GM15510 (cell line): ENCODE results near the gene HOXB5.

Experiments used
- POLR2A ChIP-seq: IDR thresholded peaks from 3 replicates; pipeline ENCODE4 v1.6.1; 2011; ENCODE audit warnings: borderline replicate concordance; ENCODE audit not compliant: insufficient read length; ENCODE audit errors: extremely low read depth

The HOXB5 gene

GRCh38 chr17:48593126-48593829 is at the start of gene HOXB5:
TSS of gene HOXB5 (minus strand) at chr17:48593779. CDS start at chr17:48593682, 97 bp downstream.
- TF ChIP-seq POLR2A: no peak

- no peak for TF ChIP-seq POLR2A
Measured at GRCh38 chr17:48642843-48643696, 49.5 kb upstream of the HOXB5 start.

GRCh38 chr17:48642059-48642842 is 48.7 kb upstream of the HOXB5 start:
- TF ChIP-seq POLR2A: no peak

GRCh38 chr17:48641541-48642058 is 48.0 kb upstream of the HOXB5 start:
- no peak for TF ChIP-seq POLR2A

- no peak for TF ChIP-seq POLR2A
Measured at GRCh38 chr17:48640858-48641180, 47.2 kb upstream of the HOXB5 start.

GRCh38 chr17:48639982-48640857 is 46.6 kb upstream of the HOXB5 start:
- TF ChIP-seq POLR2A: no peak

GRCh38 chr17:48639136-48639535 is 45.6 kb upstream of the HOXB5 start:
- TF ChIP-seq POLR2A: no peak

- TF ChIP-seq POLR2A: no peak
Measured at GRCh38 chr17:48637323-48638260, 44.0 kb upstream of the HOXB5 start.

- no peak for TF ChIP-seq POLR2A
Measured at GRCh38 chr17:48636177-48637018, 42.8 kb upstream of the HOXB5 start.

- no peak for TF ChIP-seq POLR2A
Measured at GRCh38 chr17:48634493-48635208, 41.1 kb upstream of the HOXB5 start.

GRCh38 chr17:48633266-48633677 is 39.7 kb upstream of the HOXB5 start:
- TF ChIP-seq POLR2A: no peak
